HCT116 (cell line): Measurements from ENCODE around the gene SLC19A1. TPM values are rescaled to one million over a fixed set of nuclear protein-coding genes. Genes with fewer than 3 reads are reported as not detected.

ENCODE experiments used
- ATAC-seq: fragments of 200-7000 bp; cut with Tn5 transposase; 2 replicates; pipeline ENCODE4 v1.9.1; 2020; ENCODE audit warnings: mild to moderate bottlenecking, moderate library complexity
- BruUV-seq: library from RNA; stranded (reverse); fragments of 400-500 nt; replicated peaks from 2 replicates; lab custom pipeline; 2021; lab: Mats Ljungman, UMichigan
- CTCF ChIA-PET: fragments of 300-600 bp; sonication (Branson Sonifier 250); formaldehyde crosslinking; loops from one replicate; lab custom pipeline; 2021; ENCODE audit warnings: antibody characterized with exemption; lab: Charles Lee
- POLR2A ChIA-PET: fragments of 300-600, 350-600 bp; sonication (Branson Sonifier 250); formaldehyde crosslinking; loops from one replicate; lab custom pipeline; 2021; ENCODE audit warnings: antibody characterized with exemption; lab: Charles Lee
- RAD21 ChIA-PET, 2 experiments: fragments of 300-600 bp; sonication (Branson Sonifier 250); formaldehyde crosslinking; loops; one replicate each; lab custom pipeline; 2023; ENCODE audit warnings: low total read pairs in 2 of 2; ENCODE audit not compliant: uncharacterized antibody in 2 of 2, unreplicated experiment in 2 of 2, low non-redundant PET in 1 of 2; lab: Charles Lee
- DNase-seq: peaks from one replicate; pipeline ENCODE4 v3.0.0-alpha.2; 2010; ENCODE audit warnings: low read depth, low spot score
- H2AFZ ChIP-seq: fragments of 200-600 bp; shearing (Covaris generic), sonication (generic); 2 replicates; pipeline ENCODE4 v1.6.1; 2017; ENCODE audit warnings: low read depth, mixed run types, mixed read lengths, antibody characterized with exemption, low read length; ENCODE audit not compliant: poor library complexity, severe bottlenecking
- H3K27ac ChIP-seq: 2 replicates; pipeline ENCODE4 v1.5.1; 2012; ENCODE audit warnings: low read depth, low read length
- H3K27me3 ChIP-seq: fragments of 200-600 bp; sonication (generic); 2 replicates; pipeline ENCODE4 v1.6.1; 2016; ENCODE audit warnings: mixed run types, low read length, mixed read lengths; ENCODE audit not compliant: insufficient read depth
- H3K36me3 ChIP-seq, 2 experiments: fragments of 200-500 bp in 1 of 2; fragments of 200-600 bp in 1 of 2; sonication (Bioruptor generic) in 1 of 2; sonication (generic) in 1 of 2; 2 replicates each; pipeline versions ENCODE4 v1.5.1 to v1.6.1; 2014 to 2016; ENCODE audit warnings: low read length in 2 of 2, inconsistent platforms in 1 of 2, mixed read lengths in 1 of 2, mixed run types in 1 of 2; ENCODE audit not compliant: insufficient read depth in 2 of 2, control insufficient read depth in 1 of 2
- H3K4me1 ChIP-seq, 2 experiments: fragments of 200-600 bp in 1 of 2; sonication (generic) in 1 of 2; 2 replicates each; pipeline versions ENCODE4 v1.5.1 to v1.6.1; 2012 to 2017; ENCODE audit warnings: low read length in 2 of 2, inconsistent platforms in 1 of 2, mild to moderate bottlenecking in 1 of 2, mixed read lengths in 1 of 2, mixed run types in 1 of 2, moderate library complexity in 1 of 2; ENCODE audit not compliant: insufficient read depth in 2 of 2, control insufficient read depth in 1 of 2
- H3K4me2 ChIP-seq: fragments of 200-600 bp; sonication (generic); 2 replicates; pipeline ENCODE4 v1.6.1; 2017; ENCODE audit warnings: mixed run types, low read length, mixed read lengths
- H3K4me3 ChIP-seq, 2 experiments: fragments of 200-600 bp in 1 of 2; sonication (generic) in 1 of 2; replicated peaks in 1 of 2; 2 replicates each; pipeline ENCODE4 v1.5.1; 2011 to 2016; ENCODE audit warnings: low read length in 2 of 2, control low read depth in 1 of 2, low read depth in 1 of 2, mild to moderate bottlenecking in 1 of 2, mixed read lengths in 1 of 2, mixed run types in 1 of 2
- H3K79me2 ChIP-seq: fragments of 200-600 bp; sonication (generic); 2 replicates; pipeline ENCODE4 v1.6.1; 2017; ENCODE audit warnings: mild to moderate bottlenecking, mixed run types, low read length, moderate library complexity, mixed read lengths; ENCODE audit not compliant: insufficient read depth
- H3K9ac ChIP-seq: fragments of 200-600 bp; sonication (generic); 2 replicates; pipeline ENCODE4 v1.6.1; 2016; ENCODE audit warnings: low read length, mixed read lengths
- H3K9me2 ChIP-seq: fragments of 200-600 bp; sonication (generic), shearing (Covaris generic); 2 replicates; pipeline ENCODE4 v1.6.1; 2017; ENCODE audit warnings: mixed run types, mild to moderate bottlenecking, moderate library complexity; ENCODE audit not compliant: insufficient read depth
- H3K9me3 ChIP-seq, 2 experiments: fragments of 200-500 bp in 1 of 2; fragments of 200-600 bp in 1 of 2; sonication (Bioruptor generic) in 1 of 2; sonication (generic) in 1 of 2; 2 replicates each; pipeline ENCODE4 v1.6.1; 2014 to 2017; ENCODE audit warnings: low read length in 2 of 2, mixed read lengths in 2 of 2, inconsistent platforms in 1 of 2, low read depth in 1 of 2, mild to moderate bottlenecking in 1 of 2, mixed run types in 1 of 2, moderate library complexity in 1 of 2; ENCODE audit not compliant: control insufficient read depth in 1 of 2, insufficient read depth in 1 of 2
- H4K20me1 ChIP-seq: fragments of 200-600 bp; sonication (generic), shearing (Covaris generic); 2 replicates; pipeline ENCODE4 v1.6.1; 2017; ENCODE audit warnings: mixed run types, mild to moderate bottlenecking, moderate library complexity; ENCODE audit not compliant: insufficient read depth
- ATF3 ChIP-seq: IDR thresholded peaks from 2 replicates; pipeline ENCODE4 v1.6.1; 2012
- EGR1 ChIP-seq: IDR thresholded peaks from 2 replicates; pipeline ENCODE4 v1.6.1; 2012; ENCODE audit warnings: low read depth
- ELF1 ChIP-seq: IDR thresholded peaks from 2 replicates; pipeline ENCODE4 v1.6.1; 2012; ENCODE audit warnings: low read depth, borderline replicate concordance
- EZH2 ChIP-seq: fragments of 200-600 bp; sonication (generic); IDR thresholded peaks from 2 replicates; pipeline ENCODE4 v1.6.1; 2017; ENCODE audit warnings: antibody characterized with exemption, mixed run types
- FOSL1 ChIP-seq: IDR thresholded peaks from 2 replicates; pipeline ENCODE4 v1.6.1; 2012; ENCODE audit warnings: low read depth
- MAX ChIP-seq: IDR thresholded peaks from 2 replicates; pipeline ENCODE4 v1.6.1; 2012
- POLR2AphosphoS5 ChIP-seq: IDR thresholded peaks from 2 replicates; pipeline ENCODE4 v1.6.1; 2011; ENCODE audit warnings: mild to moderate bottlenecking, low read depth, low read length, moderate library complexity
- RAD21 ChIP-seq: IDR thresholded peaks from 2 replicates; pipeline ENCODE4 v1.6.1; 2012; ENCODE audit warnings: low read depth, mild to moderate bottlenecking
- REST ChIP-seq: IDR thresholded peaks from 2 replicates; pipeline ENCODE4 v1.6.1; 2012; ENCODE audit warnings: low read depth
- SIN3A ChIP-seq: IDR thresholded peaks from 2 replicates; pipeline ENCODE4 v1.6.1; 2012; ENCODE audit warnings: low read depth
- SP1 ChIP-seq: IDR thresholded peaks from 2 replicates; pipeline ENCODE4 v1.6.1; 2012; ENCODE audit warnings: low read depth
- SRF ChIP-seq: IDR thresholded peaks from 2 replicates; pipeline ENCODE4 v1.6.1; 2012; ENCODE audit warnings: low read depth
- YY1 ChIP-seq: IDR thresholded peaks from 2 replicates; pipeline ENCODE4 v1.6.1; 2011; ENCODE audit warnings: low read length, low read depth, moderate library complexity, mild to moderate bottlenecking; ENCODE audit not compliant: insufficient replicate concordance; ENCODE audit errors: extremely low read depth
- ZBTB33 ChIP-seq: IDR thresholded peaks from 2 replicates; pipeline ENCODE4 v1.6.1; 2011; ENCODE audit warnings: mild to moderate bottlenecking, low read length, moderate library complexity; ENCODE audit not compliant: insufficient replicate concordance; ENCODE audit errors: extremely low read depth
- ZFX ChIP-seq: fragments of 450-650 bp; IDR thresholded peaks from 2 replicates; pipeline ENCODE4 v1.6.1; 2017
- ZNF274 ChIP-seq: fragments of 200-500 bp; sonication (Bioruptor generic); IDR thresholded peaks from 2 replicates; pipeline ENCODE4 v1.6.1; 2014; ENCODE audit warnings: mild to moderate bottlenecking, low read depth, low read length, inconsistent platforms
- intact Hi-C: fragments of 100-400 bp; cut with micrococcal nuclease; formaldehyde crosslinking; loops from 2 replicates; pipeline ENCODE4 v1.10.0; 2022
- total RNA-seq: library from RNA; stranded (reverse); gene quantifications from one replicate; pipeline ENCODE4 v1.2.1, GENCODE V29; 2021; ENCODE audit not compliant: unreplicated experiment

SLC19A1 gene
- total RNA-seq, 1 experiment from 2014 or later: 50.2 TPM

- no TSS peak for BruUV-seq
- peaks cover 5% of the 10 kb centered on the region in 2 experiments; a peak in 2 of 4 replicates for H3K9me3 ChIP-seq
- H3K9ac ChIP-seq: no peak overlapping the region
- no peak overlapping the region for H3K4me2 ChIP-seq
- intact Hi-C loops: no loop called here
- H3K4me1 ChIP-seq: peaks cover 0 to 6% of the 10 kb centered on the region in 2 experiments; a peak in 1 of 4 replicates
- no peaks in the 10 kb centered on the region for H3K36me3 ChIP-seq
- POLR2A ChIA-PET: no interaction called here
- H3K4me3 ChIP-seq: no peak overlapping the region
- TF ChIP-seq EZH2 (no peak), FOSL1 (no peak), ZFX (no peak), SRF (no peak), ZNF274 (no peak), ATF3 (no peak), ZBTB33 (no peak), POLR2AphosphoS5 (no peak), REST (no peak), ELF1 (no peak), SP1 (no peak), SIN3A (no peak), EGR1 (no peak), YY1 (no peak), RAD21 (no peak), MAX (no peak)
- TF ChIP-seq, all 23 proteins: peak for 0
- H3K27ac ChIP-seq: no peak overlapping the region
- CTCF ChIA-PET: no interaction called here
- H3K27me3 ChIP-seq: no peaks in the 10 kb centered on the region
- H4K20me1 ChIP-seq: no peaks in the 10 kb centered on the region
- H3K79me2 ChIP-seq: no peaks in the 10 kb centered on the region
- no peak overlapping the region for H2AFZ ChIP-seq
- no peak for ATAC-seq
- no peaks in the 10 kb centered on the region for H3K9me2 ChIP-seq
- DNase-seq: no peak
- RAD21 ChIA-PET: no interaction called here
These were observed 37.9 kb upstream of the SLC19A1 start for GRCh38 chr21:45580181-45580575.
